NCI-H1092 (cell line): ENCODE measurements around the gene SIGLEC7.
A peak's percentile ranks its signal among the peaks of the same experiment; 100 is the strongest.

Experiments used
- DNase-seq: peaks from one replicate; lab custom pipeline; 2025; lab: John Stamatoyannopoulos, UW

SIGLEC7 gene

GRCh38 chr19:51169283-51169918 lies 27.3 kb downstream of the SIGLEC7 start:
- peak; percentile 2 for DNase-seq

- DNase-seq = no peak
Observed at GRCh38 chr19:51172223-51172622, 30.1 kb downstream of the SIGLEC7 start.

GRCh38 chr19:51173681-51174080 lies 31.6 kb downstream of the SIGLEC7 start:
- no peak for DNase-seq

- no peak for DNase-seq
Observed at GRCh38 chr19:51179256-51179655, 37.2 kb downstream of the SIGLEC7 start.

- DNase-seq = no peak
Observed at GRCh38 chr19:51181377-51181912, 39.3 kb downstream of the SIGLEC7 start.

- DNase-seq = no peak
Observed at GRCh38 chr19:51181913-51182419, 39.9 kb downstream of the SIGLEC7 start.

GRCh38 chr19:51183629-51184028 lies 41.5 kb downstream of the SIGLEC7 start:
- no peak for DNase-seq

- no peak for DNase-seq
Observed at GRCh38 chr19:51185069-51185867, 43.2 kb downstream of the SIGLEC7 start.

- no peak for DNase-seq
Observed at GRCh38 chr19:51185868-51186215, 43.7 kb downstream of the SIGLEC7 start.

GRCh38 chr19:51186323-51186722 lies 44.2 kb downstream of the SIGLEC7 start:
- DNase-seq = no peak

GRCh38 chr19:51187395-51188226 lies 45.5 kb downstream of the SIGLEC7 start:
- DNase-seq = no peak

GRCh38 chr19:51188227-51188559 lies 46.1 kb downstream of the SIGLEC7 start:
- no peak for DNase-seq

GRCh38 chr19:51192689-51193088 lies 50.6 kb downstream of the SIGLEC7 start:
- DNase-seq = no peak

GRCh38 chr19:51194527-51195315 lies 52.6 kb downstream of the SIGLEC7 start:
- no peak for DNase-seq

GRCh38 chr19:51195316-51195586 lies 53.1 kb downstream of the SIGLEC7 start:
- no peak for DNase-seq

GRCh38 chr19:51195616-51196015 lies 53.5 kb downstream of the SIGLEC7 start:
- no peak for DNase-seq

- DNase-seq = no peak
Observed at GRCh38 chr19:51196181-51196580, 54.1 kb downstream of the SIGLEC7 start.

- DNase-seq = no peak
Observed at GRCh38 chr19:51198641-51199040, 56.5 kb downstream of the SIGLEC7 start.

GRCh38 chr19:51200071-51200666 lies 58.1 kb downstream of the SIGLEC7 start:
- DNase-seq = no peak

GRCh38 chr19:51201712-51202111 lies 59.6 kb downstream of the SIGLEC7 start:
- DNase-seq = no peak
